Measurements from ENCODE around the gene FAM186B. TPM values are rescaled to one million over a fixed set of nuclear protein-coding genes. Genes with fewer than 3 reads are reported as not detected.

Gene FAM186B
- total and polyA plus RNA-seq, 2 experiments from 2014 or later, result 0.21 to 0.38 TPM

- TF ChIP-seq ZNF462 (CRISPR knock-in tag; IDR thresholded peaks at IDR 0.05) (no peak), ETS1 (IDR thresholded peaks at IDR 0.05) (no peak), POLR2AphosphoS5 (IDR thresholded peaks at IDR 0.05; ENCODE audit: low read depth) (no peak), ZNF331 (CRISPR knock-in tag; IDR thresholded peaks at IDR 0.05; ENCODE audit: low read depth) (no peak), CREB1 (CRISPR knock-in tag; IDR thresholded peaks at IDR 0.05; ENCODE audit: low read depth) (no peak), EZH2 (IDR thresholded peaks at IDR 0.05; ENCODE audit: low read depth, unreplicated experiment) (no peak), NANOG (IDR thresholded peaks at IDR 0.05; ENCODE audit: borderline replicate concordance) (no peak), EZH2phosphoT487 (IDR thresholded peaks at IDR 0.05; ENCODE audit: unreplicated experiment) (no peak), JUNB (IDR thresholded peaks at IDR 0.05; ENCODE audit: unreplicated experiment) (no peak)
Measured at GRCh38 chr12:49615725-49616124, 10.3 kb upstream of the FAM186B start (continued).

- no peak for ATAC-seq
- no peaks in the 10 kb centered on the region for H3K4me1 ChIP-seq (ENCODE audit: insufficient read depth)
- TF ChIP-seq POLR2AphosphoS5 (IDR thresholded peaks at IDR 0.05; ENCODE audit: low read depth), result no peak
- no peak for TF ChIP-seq CTCF (conservative IDR thresholded peaks at IDR 0.05; ENCODE audit: low read depth in 2 of 2)
- no peak for TF ChIP-seq STAT1 (IDR thresholded peaks at IDR 0.05; ENCODE audit: unreplicated experiment)
- TF ChIP-seq JUNB (IDR thresholded peaks at IDR 0.05; ENCODE audit: unreplicated experiment), result no peak
- TF ChIP-seq CREB1 (CRISPR knock-in tag; IDR thresholded peaks at IDR 0.05; ENCODE audit: low read depth), result no peak
- no peak for TF ChIP-seq ZNF114 (CRISPR knock-in tag; IDR thresholded peaks at IDR 0.05)
- no peak for TF ChIP-seq ETS1 (IDR thresholded peaks at IDR 0.05)
Measured at GRCh38 chr12:49612210-49612609, 6.8 kb upstream of the FAM186B start.

More at GRCh38 chr12:49612210-49612609, 6.8 kb upstream of the FAM186B start:
- Mint-ChIP-seq H3K27me3 (ENCODE audit: insufficient read depth, low read depth, poor library complexity) (peaks cover 5% of the 10 kb centered on the region), H3K36me3 (ENCODE audit: low read depth) (no peaks in the 10 kb centered on the region), H3K27ac (no peak overlapping the region), H3K4me1 (peaks cover 8% of the 10 kb centered on the region), H3K4me3 (no peak overlapping the region), H3K9me3 (no peaks in the 10 kb centered on the region; the same call in 1 of the 3 replicates)
- no peaks in the 10 kb centered on the region for H3K79me2 ChIP-seq (replicated peaks; ENCODE audit: insufficient read depth)
- H3K4me2 ChIP-seq, result no peak overlapping the region
- H3K9me2 ChIP-seq (ENCODE audit: insufficient read depth), result no peaks in the 10 kb centered on the region
- H3F3A ChIP-seq (replicated peaks; ENCODE audit: low read depth), result no peaks in the 10 kb centered on the region
- no peak for DNase-seq (ENCODE audit: low spot score)
- H3K36me3 ChIP-seq (ENCODE audit: insufficient read depth), result no peaks in the 10 kb centered on the region
- no peak overlapping the region for H2AFZ ChIP-seq
- no peak overlapping the region for H3K27ac ChIP-seq (ENCODE audit: low read depth)
- H3K27me3 ChIP-seq (ENCODE audit: insufficient read depth), result no peaks in the 10 kb centered on the region
- H3K4me3 ChIP-seq, result no peak overlapping the region
- no peaks in the 10 kb centered on the region for H4K20me1 ChIP-seq (replicated peaks; ENCODE audit: insufficient read depth)

All from GM23338 (cell line).